H9 (cell line): Measurements from ENCODE around the gene PRKAG2. TPM values are rescaled to one million over a fixed set of nuclear protein-coding genes. Genes with fewer than 3 reads are reported as not detected.

ENCODE experiments used
- DNase-seq: peaks from one replicate; pipeline ENCODE4 v3.0.0-alpha.2; 2017
- H2AFZ ChIP-seq: one replicate; pipeline ENCODE4 v1.6.1; 2013; ENCODE audit warnings: mild to moderate bottlenecking, low read length, control low read depth, moderate library complexity
- H2AK5ac ChIP-seq: 2 replicates; pipeline ENCODE4 v1.6.1; 2013; ENCODE audit warnings: low read length, control low read depth, mixed read lengths; ENCODE audit not compliant: insufficient read length
- H2BK120ac ChIP-seq: one replicate; pipeline ENCODE4 v1.6.1; 2013; ENCODE audit warnings: low read depth, mild to moderate bottlenecking, low read length, control low read depth, inconsistent platforms; ENCODE audit not compliant: poor library complexity, severe bottlenecking
- H2BK12ac ChIP-seq: 2 replicates; pipeline ENCODE4 v1.6.1; 2013; ENCODE audit warnings: low read length, control low read depth, mixed read lengths, low read depth; ENCODE audit not compliant: insufficient read length
- H2BK15ac ChIP-seq: 2 replicates; pipeline ENCODE4 v1.6.1; 2013; ENCODE audit warnings: low read depth, low read length, control low read depth
- H2BK20ac ChIP-seq: one replicate; pipeline ENCODE4 v1.6.1; 2013; ENCODE audit warnings: low read depth, mild to moderate bottlenecking, low read length, control low read depth, inconsistent platforms; ENCODE audit not compliant: poor library complexity, severe bottlenecking
- H2BK5ac ChIP-seq: 2 replicates; pipeline ENCODE4 v1.6.1; 2013; ENCODE audit warnings: low read length, control low read depth, mixed read lengths; ENCODE audit not compliant: insufficient read length
- H3K14ac ChIP-seq: 2 replicates; pipeline ENCODE4 v1.6.1; 2013; ENCODE audit warnings: low read length, control low read depth; ENCODE audit not compliant: insufficient read depth
- H3K18ac ChIP-seq: 2 replicates; pipeline ENCODE4 v1.6.1; 2013; ENCODE audit warnings: low read depth, mild to moderate bottlenecking, mixed read lengths, low read length, control low read depth; ENCODE audit not compliant: insufficient read length
- H3K23ac ChIP-seq: 2 replicates; pipeline ENCODE4 v1.6.1; 2013; ENCODE audit warnings: low read length, control low read depth, mixed read lengths, low read depth; ENCODE audit not compliant: insufficient read length
- H3K23me2 ChIP-seq: 2 replicates; pipeline ENCODE4 v1.6.1; 2013; ENCODE audit warnings: low read depth, mild to moderate bottlenecking, mixed read lengths, low read length, control low read depth; ENCODE audit not compliant: insufficient read length, poor library complexity, severe bottlenecking
- H3K27ac ChIP-seq: 2 replicates; pipeline ENCODE4 v1.5.1; 2013; ENCODE audit warnings: low read length, control low read depth, mixed read lengths, low read depth; ENCODE audit not compliant: insufficient read length
- H3K27me3 ChIP-seq: 2 replicates; pipeline ENCODE4 v1.6.1; 2013; ENCODE audit warnings: low read length, control low read depth, inconsistent platforms; ENCODE audit not compliant: insufficient read depth
- H3K4ac ChIP-seq: 2 replicates; pipeline ENCODE4 v1.6.1; 2013; ENCODE audit warnings: low read depth, mild to moderate bottlenecking, control low read depth, inconsistent platforms, low read length, moderate library complexity
- H3K4me1 ChIP-seq: 2 replicates; pipeline ENCODE4 v1.6.1; 2013; ENCODE audit warnings: low read length, control low read depth, inconsistent platforms; ENCODE audit not compliant: insufficient read depth
- H3K4me2 ChIP-seq: 2 replicates; pipeline ENCODE4 v1.6.1; 2013; ENCODE audit warnings: low read length, control low read depth, mixed read lengths; ENCODE audit not compliant: insufficient read length, insufficient read depth
- H3K56ac ChIP-seq: 2 replicates; pipeline ENCODE4 v1.6.1; 2013; ENCODE audit warnings: low read depth, mild to moderate bottlenecking, mixed read lengths, low read length, control low read depth; ENCODE audit not compliant: insufficient read length
- H3K79me1 ChIP-seq: 2 replicates; pipeline ENCODE4 v1.6.1; 2013; ENCODE audit warnings: low read depth, mild to moderate bottlenecking, moderate library complexity, low read length, control low read depth, inconsistent platforms; ENCODE audit not compliant: insufficient read depth, poor library complexity, severe bottlenecking
- H3K79me2 ChIP-seq: 2 replicates; pipeline ENCODE4 v1.6.1; 2013; ENCODE audit warnings: low read length, control low read depth, inconsistent platforms; ENCODE audit not compliant: insufficient read depth
- H3K9ac ChIP-seq: 2 replicates; pipeline ENCODE4 v1.6.1; 2013; ENCODE audit warnings: low read length, control low read depth, mixed read lengths; ENCODE audit not compliant: insufficient read length; ENCODE audit errors: extremely low read depth
- H3K9me3 ChIP-seq: one replicate; pipeline ENCODE4 v1.6.1; 2013; ENCODE audit warnings: low read depth, low read length, inconsistent platforms; ENCODE audit not compliant: control insufficient read depth
- H3T11ph ChIP-seq: one replicate; pipeline ENCODE4 v1.6.1; 2013; ENCODE audit warnings: mild to moderate bottlenecking, low read length, control low read depth, inconsistent platforms
- H4K20me1 ChIP-seq: one replicate; pipeline ENCODE4 v1.6.1; 2013; ENCODE audit not compliant: control insufficient read depth, insufficient read length, insufficient read depth
- H4K5ac ChIP-seq: 2 replicates; pipeline ENCODE4 v1.6.1; 2013; ENCODE audit warnings: low read depth, mild to moderate bottlenecking, mixed read lengths, low read length, control low read depth; ENCODE audit not compliant: insufficient read length
- H4K8ac ChIP-seq: replicated peaks from 2 replicates; pipeline ENCODE4 v1.6.1; 2013; ENCODE audit warnings: low read length, control low read depth, mixed read lengths, low read depth; ENCODE audit not compliant: insufficient read length
- H4K91ac ChIP-seq: 2 replicates; pipeline ENCODE4 v1.6.1; 2013; ENCODE audit warnings: low read depth, mild to moderate bottlenecking, moderate library complexity, mixed read lengths, low read length, control low read depth; ENCODE audit not compliant: insufficient read length
- H3K27ac Mint-ChIP-seq, 3 experiments: 2 replicates in 2 of 3; 3 replicates in 1 of 3; pipeline ENCODE4 v1.8.0; 2020 to 2021; ENCODE audit warnings: mixed read lengths in 3 of 3, mild to moderate bottlenecking in 1 of 3, moderate library complexity in 1 of 3
- H3K27me3 Mint-ChIP-seq: 2 replicates; pipeline ENCODE4 v1.8.0; 2021; ENCODE audit warnings: low read depth, mild to moderate bottlenecking, moderate library complexity, mixed read lengths
- H3K36me3 Mint-ChIP-seq, 3 experiments: 2 replicates in 2 of 3; 3 replicates in 1 of 3; pipeline ENCODE4 v1.8.0; 2020 to 2021; ENCODE audit warnings: low read depth in 3 of 3, mixed read lengths in 3 of 3; ENCODE audit not compliant: insufficient read depth in 1 of 3
- H3K4me1 Mint-ChIP-seq, 2 experiments: 2 replicates each; pipeline ENCODE4 v1.8.0; 2020; ENCODE audit warnings: mixed read lengths in 2 of 2
- H3K4me3 Mint-ChIP-seq, 2 experiments: 2 replicates in 1 of 2; 3 replicates in 1 of 2; pipeline ENCODE4 v1.8.0; 2020 to 2021; ENCODE audit warnings: mild to moderate bottlenecking in 2 of 2, mixed read lengths in 2 of 2, moderate library complexity in 1 of 2
- H3K9me3 Mint-ChIP-seq, 2 experiments: 2 replicates in 1 of 2; 3 replicates in 1 of 2; pipeline ENCODE4 v1.8.0; 2020; ENCODE audit warnings: mild to moderate bottlenecking in 2 of 2, mixed read lengths in 2 of 2, moderate library complexity in 1 of 2
- CTCF ChIP-seq: fragments of 200-600 bp; sonication (generic); conservative IDR thresholded peaks from 3 replicates; pipeline ENCODE4 v1.8.0; 2021; ENCODE audit warnings: antibody characterized with exemption, mild to moderate bottlenecking
- WGBS: extraction: QIAGEN DNeasy Blood & Tissue Kit; methylation state at CpG from one replicate; pipeline ENCODE4 v1.1.7; 2013; ENCODE audit warnings: missing lambda C conversion rate, low lambda C conversion rate, mixed read lengths; ENCODE audit not compliant: insufficient read length; ENCODE audit errors: extremely low coverage; 5-methylcytosine and 5-hydroxymethylcytosine counted together
- total RNA-seq: library from RNA; stranded (reverse); gene quantifications from 2 replicates; pipeline ENCODE4 v1.2.1, GENCODE V29; 2021

The PRKAG2 gene
- total RNA-seq, 1 experiment from 2014 or later: 11.8 TPM

DNA sequence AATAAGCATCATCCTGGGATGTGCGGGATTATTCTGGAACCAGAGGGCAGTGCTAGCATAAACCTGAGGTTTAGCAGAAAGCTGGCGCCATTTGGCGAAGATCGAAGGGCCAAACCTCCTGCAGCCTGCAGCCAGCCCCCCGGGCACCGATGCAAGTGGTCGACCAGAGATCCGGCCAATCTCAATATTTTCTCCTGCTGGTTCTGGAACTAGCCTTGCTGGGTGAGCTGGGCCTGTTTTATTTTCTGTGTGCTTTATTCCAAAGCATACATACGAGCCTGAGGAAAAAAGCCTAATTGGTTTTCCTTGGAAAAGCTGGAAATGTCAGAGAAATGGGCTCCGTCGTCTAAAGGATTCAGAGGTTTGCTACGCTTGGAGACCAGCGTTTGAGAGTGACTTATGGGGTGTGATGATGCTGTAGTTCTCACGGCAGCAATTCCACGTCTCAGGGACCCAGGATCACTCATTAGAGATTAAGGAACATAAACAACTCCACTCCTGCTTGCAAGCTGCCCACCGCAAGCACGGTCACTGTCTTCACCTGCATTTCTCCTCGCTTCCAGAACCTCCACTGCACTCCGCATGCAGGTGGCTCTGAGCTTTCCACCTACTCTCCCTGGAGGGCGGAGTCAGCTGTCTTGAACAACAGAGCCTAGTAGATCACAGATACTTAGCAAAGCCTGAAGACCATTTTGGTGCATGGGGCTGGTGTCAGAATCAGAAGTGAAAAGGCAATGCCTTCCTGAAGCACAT is 60.2 kb downstream of the PRKAG2 start:
- H3K27me3 ChIP-seq: no peaks in the 10 kb centered on the region; the same call in 1 of the 2 replicates
- no CpG with 5 or more reads among the region's 20 CpGs for WGBS

More for the DNA sequence above, 60.2 kb downstream of the PRKAG2 start:
- Histone ChIP-seq H3K27ac (no peak overlapping the region), H3K23me2 (peaks cover 4% of the 10 kb centered on the region), H3T11ph (no peak overlapping the region), H3K4me2 (no peak overlapping the region), H4K20me1 (no peaks in the 10 kb centered on the region), H3K79me1 (no peaks in the 10 kb centered on the region), H2BK15ac (no peak overlapping the region), H2BK5ac (no peak overlapping the region), H2AFZ (no peak overlapping the region), H3K79me2 (no peaks in the 10 kb centered on the region), H2AK5ac (no peak overlapping the region), H3K56ac (no peak overlapping the region), H4K91ac (no peak overlapping the region), H2BK20ac (no peak overlapping the region), H3K4me1 (peaks cover 5% of the 10 kb centered on the region), H4K8ac (no peak overlapping the region), H2BK12ac (no peak overlapping the region), H3K18ac (no peak overlapping the region), H4K5ac (no peak overlapping the region), H3K9me3 (no peaks in the 10 kb centered on the region), H3K4ac (no peak overlapping the region), H3K14ac (no peak overlapping the region), H3K9ac (no peak overlapping the region), H3K23ac (no peak overlapping the region), H2BK120ac (no peak overlapping the region)
- no peak overlapping the region for H3K4me3 Mint-ChIP-seq
- no peak overlapping the region for H3K27ac Mint-ChIP-seq
- no peak for DNase-seq
- no peaks in the 10 kb centered on the region for H3K36me3 Mint-ChIP-seq
- peaks cover 50% of the 10 kb centered on the region for H3K27me3 Mint-ChIP-seq
- H3K4me1 Mint-ChIP-seq: peaks cover 32 to 48% of the 10 kb centered on the region in 2 experiments
- no peak for TF ChIP-seq CTCF
- H3K9me3 Mint-ChIP-seq: no peaks in the 10 kb centered on the region
